Activated CD8-positive, alpha-beta memory T cell treated with anti-CD3 and anti-CD28 coated beads for 24 hours (primary cell): ENCODE measurements around the gene FAM168A.
"Not testable (repeated sequence)": the region's sequence is repeated elsewhere in the genome, so short reads cannot be mapped to it uniquely, and the experiment has no call there.

Source experiments
- DNase-seq: peaks from one replicate; pipeline ENCODE4 v3.0.0-alpha.2; 2020

The FAM168A gene

GRCh38 chr11:73592640-73593039 lies 5.3 kb downstream of the FAM168A start:
- DNase-seq, result no peak

GRCh38 chr11:73591743-73592142 lies 6.2 kb downstream of the FAM168A start:
- no peak for DNase-seq

GRCh38 chr11:73590991-73591390 lies 6.9 kb downstream of the FAM168A start:
- no peak for DNase-seq

- no peak for DNase-seq
These were observed 11.1 kb downstream of the FAM168A start for GRCh38 chr11:73586791-73587190.

- no peak for DNase-seq
These were observed 11.9 kb downstream of the FAM168A start for GRCh38 chr11:73585834-73586575.

GRCh38 chr11:73584831-73585230 lies 13.1 kb downstream of the FAM168A start:
- DNase-seq, result no peak

GRCh38 chr11:73582653-73583052 lies 15.3 kb downstream of the FAM168A start:
- DNase-seq, result no peak

GRCh38 chr11:73580749-73581148 lies 17.2 kb downstream of the FAM168A start:
- not testable (repeated sequence) for DNase-seq

GRCh38 chr11:73579641-73580434 lies 18.1 kb downstream of the FAM168A start:
- DNase-seq, result no peak

- DNase-seq, result no peak
These were observed 19.2 kb downstream of the FAM168A start for GRCh38 chr11:73578592-73579185.

GRCh38 chr11:73577496-73577917 lies 20.4 kb downstream of the FAM168A start:
- DNase-seq, result no peak

GRCh38 chr11:73576185-73576614 lies 21.7 kb downstream of the FAM168A start:
- no peak for DNase-seq

GRCh38 chr11:73571982-73572381 lies 25.9 kb downstream of the FAM168A start:
- DNase-seq, result not testable (repeated sequence)

GRCh38 chr11:73570415-73571114 lies 27.3 kb downstream of the FAM168A start:
- DNase-seq, result no peak

GRCh38 chr11:73566977-73567755 lies 30.7 kb downstream of the FAM168A start:
- no peak for DNase-seq

GRCh38 chr11:73566422-73566821 lies 31.5 kb downstream of the FAM168A start:
- no peak for DNase-seq

GRCh38 chr11:73565804-73566203 lies 32.1 kb downstream of the FAM168A start:
- no peak for DNase-seq

GRCh38 chr11:73564903-73565302 lies 33.0 kb downstream of the FAM168A start:
- DNase-seq, result no peak

GRCh38 chr11:73563539-73564200 lies 34.2 kb downstream of the FAM168A start:
- no peak for DNase-seq

GRCh38 chr11:73559743-73560142 lies 38.2 kb downstream of the FAM168A start:
- DNase-seq, result no peak

- no peak for DNase-seq
These were observed 40.9 kb downstream of the FAM168A start for GRCh38 chr11:73556966-73557365.

GRCh38 chr11:73555615-73556014 lies 42.3 kb downstream of the FAM168A start:
- no peak for DNase-seq
